TTC549 (cell line): ENCODE measurements around the gene DCTN3.

Source experiments
- FAIRE-seq: peaks from 2 replicates; lab custom pipeline; 2012; peaks lifted over from hg19 to GRCh38; lab: Jason Lieb, UNC

The DCTN3 gene

GRCh38 chr9:34620061-34620994 lies at the start of gene DCTN3:
TSS of gene DCTN3 (minus strand) at chr9:34620495. CDS start at chr9:34620464, 31 bp downstream.
- peak; percentile 90 for FAIRE-seq

GRCh38 chr9:34665381-34666250 lies 45.3 kb upstream of the DCTN3 start:
- FAIRE-seq, result no peak

GRCh38 chr9:34665067-34665380 lies 44.7 kb upstream of the DCTN3 start:
- FAIRE-seq, result no peak

- FAIRE-seq, result no peak
Measured at GRCh38 chr9:34664281-34665066, 44.2 kb upstream of the DCTN3 start.

- no peak for FAIRE-seq
Measured at GRCh38 chr9:34663303-34663605, 43.0 kb upstream of the DCTN3 start.

- no peak for FAIRE-seq
Measured at GRCh38 chr9:34662526-34663302, 42.4 kb upstream of the DCTN3 start, which contains the start of gene CCL27. TSS of gene CCL27 (minus strand) at chr9:34662657. CDS start at chr9:34662633, 24 bp downstream.

GRCh38 chr9:34659592-34660253 lies 39.4 kb upstream of the DCTN3 start:
- no peak for FAIRE-seq

- no peak for FAIRE-seq
Measured at GRCh38 chr9:34658461-34658860, 38.2 kb upstream of the DCTN3 start.

GRCh38 chr9:34656992-34657391 lies 36.7 kb upstream of the DCTN3 start:
- FAIRE-seq, result no peak

- no peak for FAIRE-seq
Measured at GRCh38 chr9:34655394-34655793, 35.1 kb upstream of the DCTN3 start.

- FAIRE-seq, result no peak
Measured at GRCh38 chr9:34654323-34655051, 34.2 kb upstream of the DCTN3 start.

GRCh38 chr9:34653151-34654072 lies 33.1 kb upstream of the DCTN3 start:
- FAIRE-seq, result no peak

- no peak for FAIRE-seq
Measured at GRCh38 chr9:34652602-34653000, 32.3 kb upstream of the DCTN3 start.

GRCh38 chr9:34651876-34652601 lies 31.7 kb upstream of the DCTN3 start, which contains the start of gene IL11RA:
TSS of gene IL11RA (plus strand) at chr9:34652185. CDS start at chr9:34655218, 3,033 bp downstream.
- no peak for FAIRE-seq

- FAIRE-seq, result no peak
Measured at GRCh38 chr9:34651321-34651720, 31.0 kb upstream of the DCTN3 start.

- no peak for FAIRE-seq
Measured at GRCh38 chr9:34650816-34651215, 30.5 kb upstream of the DCTN3 start.

GRCh38 chr9:34648673-34649072 lies 28.4 kb upstream of the DCTN3 start:
- FAIRE-seq, result no peak

GRCh38 chr9:34647651-34648050 lies 27.4 kb upstream of the DCTN3 start:
- no peak for FAIRE-seq

GRCh38 chr9:34647084-34647403 lies 26.7 kb upstream of the DCTN3 start:
- no peak for FAIRE-seq
